ENCODE data around the gene YJEFN3. TPM values are rescaled to one million over a fixed set of nuclear protein-coding genes. Genes with fewer than 3 reads are reported as not detected.

The YJEFN3 gene
- total RNA-seq, 1 experiment from 2014 or later, result 25.3 TPM

- Histone ChIP-seq H3K79me2 (ENCODE audit: insufficient read depth, low read length) (no peaks in the 10 kb centered on the region), H2AFZ (ENCODE audit: low read depth, low read length, poor library complexity, severe bottlenecking) (no peak overlapping the region), H3K9me2 (ENCODE audit: insufficient read depth) (no peaks in the 10 kb centered on the region), H3K9me3 (ENCODE audit: control insufficient read depth in 1 of 2, insufficient read depth in 1 of 2, low read depth in 1 of 2, low read length in 2 of 2) (no peaks in the 10 kb centered on the region), H3K27me3 (ENCODE audit: insufficient read depth, low read length) (no peaks in the 10 kb centered on the region), H4K20me1 (ENCODE audit: insufficient read depth) (no peaks in the 10 kb centered on the region), H3K4me3 (replicated peaks in 1 of 2; ENCODE audit: low read depth in 1 of 2, low read length in 2 of 2) (no peak overlapping the region), H3K9ac (ENCODE audit: low read length) (no peak overlapping the region), H3K27ac (ENCODE audit: low read depth, low read length) (no peak overlapping the region), H3K4me1 (ENCODE audit: control insufficient read depth in 1 of 2, insufficient read depth in 2 of 2, low read length in 2 of 2) (peaks cover 2 to 13% of the 10 kb centered on the region in 2 experiments; a peak in 3 of 4 replicates), H3K36me3 (ENCODE audit: control insufficient read depth in 1 of 2, insufficient read depth in 2 of 2, low read length in 2 of 2) (peaks cover under 1 to 3% of the 10 kb centered on the region in 2 experiments; a peak in 3 of 4 replicates), H3K4me2 (ENCODE audit: low read length) (no peak overlapping the region)
- TF ChIP-seq CEBPB (IDR thresholded peaks at IDR 0.05; ENCODE audit: low read depth), result no peak
- no peak for TF ChIP-seq SP1 (IDR thresholded peaks at IDR 0.05; ENCODE audit: low read depth)
- no peak for TF ChIP-seq ZNF274 (IDR thresholded peaks at IDR 0.05; ENCODE audit: low read depth, low read length)
- TF ChIP-seq YY1 (IDR thresholded peaks at IDR 0.05; ENCODE audit: extremely low read depth, insufficient replicate concordance, low read depth, low read length), result no peak
- TF ChIP-seq FOSL1 (IDR thresholded peaks at IDR 0.05; ENCODE audit: low read depth), result no peak
- TF ChIP-seq TCF7L2 (IDR thresholded peaks at IDR 0.05; ENCODE audit: borderline replicate concordance, extremely low read depth, insufficient read depth, insufficient read length), result no peak
- no peak for TF ChIP-seq CBX3 (IDR thresholded peaks at IDR 0.05; ENCODE audit: low read depth)
- no peak for TF ChIP-seq ATF3 (IDR thresholded peaks at IDR 0.05)
- ATAC-seq (peak; percentile 25), DNase-seq (ENCODE audit: low read depth, low spot score) (no peak)
- intact Hi-C loops (cut with micrococcal nuclease), result no loop called here
- ChIA-PET CTCF (no interaction called here), POLR2A (no interaction called here), RAD21 (ENCODE audit: low non-redundant PET in 1 of 2, low total read pairs in 2 of 2, uncharacterized antibody in 2 of 2, unreplicated experiment in 2 of 2) (no interaction called here)
- no TSS peak for BruUV-seq (replicated peaks)
Observed at GRCh38 chr19:19510432-19510831, 18.3 kb upstream of the YJEFN3 start.

GRCh38 chr19:19513682-19514081, 15.0 kb upstream of the YJEFN3 start:
- Histone ChIP-seq H3K36me3 (ENCODE audit: control insufficient read depth in 1 of 2, insufficient read depth in 2 of 2, low read length in 2 of 2) (no peaks in the 10 kb centered on the region), H3K9me3 (ENCODE audit: control insufficient read depth in 1 of 2, insufficient read depth in 1 of 2, low read depth in 1 of 2, low read length in 2 of 2) (no peaks in the 10 kb centered on the region), H3K27ac (ENCODE audit: low read depth, low read length) (no peak overlapping the region), H3K27me3 (ENCODE audit: insufficient read depth, low read length) (no peaks in the 10 kb centered on the region), H3K4me1 (ENCODE audit: control insufficient read depth in 1 of 2, insufficient read depth in 2 of 2, low read length in 2 of 2) (peaks cover 7 to 24% of the 10 kb centered on the region in 2 experiments), H3K9me2 (ENCODE audit: insufficient read depth) (no peaks in the 10 kb centered on the region), H3K9ac (ENCODE audit: low read length) (no peak overlapping the region), H3K4me3 (replicated peaks in 1 of 2; ENCODE audit: low read depth in 1 of 2, low read length in 2 of 2) (no peak overlapping the region), H3K79me2 (ENCODE audit: insufficient read depth, low read length) (peaks cover 26% of the 10 kb centered on the region), H4K20me1 (ENCODE audit: insufficient read depth) (no peaks in the 10 kb centered on the region), H2AFZ (ENCODE audit: low read depth, low read length, poor library complexity, severe bottlenecking) (no peak overlapping the region), H3K4me2 (ENCODE audit: low read length) (no peak overlapping the region)
- intact Hi-C loops (cut with micrococcal nuclease), result no loop called here
- TF ChIP-seq REST (IDR thresholded peaks at IDR 0.05; ENCODE audit: low read depth), result no peak
- TF ChIP-seq CBX3 (IDR thresholded peaks at IDR 0.05; ENCODE audit: low read depth), result no peak
- no peak for TF ChIP-seq TCF7L2 (IDR thresholded peaks at IDR 0.05; ENCODE audit: borderline replicate concordance, extremely low read depth, insufficient read depth, insufficient read length)
- TF ChIP-seq CEBPB (IDR thresholded peaks at IDR 0.05; ENCODE audit: low read depth), result no peak
- ChIA-PET CTCF (no interaction called here), RAD21 (ENCODE audit: low non-redundant PET in 1 of 2, low total read pairs in 2 of 2, uncharacterized antibody in 2 of 2, unreplicated experiment in 2 of 2) (no interaction called here), POLR2A (no interaction called here)
- BruUV-seq (replicated peaks), result no TSS peak
- ATAC-seq, result no peak
- DNase-seq (ENCODE audit: low read depth, low spot score), result no peak
